Fibroblast of the aortic adventitia (primary cell): Measurements from ENCODE around the gene DEAF1. TPM values are rescaled to one million over a fixed set of nuclear protein-coding genes. Genes with fewer than 3 reads are reported as not detected.

Experiments used
- DNase-seq: peaks from one replicate; pipeline ENCODE4 v3.0.0-alpha.2; 2010; ENCODE audit warnings: low read depth
- H3K4me3 ChIP-seq: 2 replicates; pipeline ENCODE4 v1.5.1; 2011; ENCODE audit warnings: low read depth, mild to moderate bottlenecking, control low read depth, low read length, moderate library complexity
- CTCF ChIP-seq: IDR thresholded peaks from 2 replicates; pipeline ENCODE4 v1.5.1; 2011; ENCODE audit warnings: mild to moderate bottlenecking, low read length, control low read depth, inconsistent platforms; ENCODE audit not compliant: insufficient read depth
- total RNA-seq: library from RNA; depleted of rRNA; stranded (reverse); fragments of >200 nt; gene quantifications from 2 replicates; pipeline ENCODE4 v1.2.3, GENCODE V29; 2012; ENCODE audit warnings: low replicate concordance

The DEAF1 gene
- total RNA-seq, 1 donor = 40.0 TPM

DNA sequence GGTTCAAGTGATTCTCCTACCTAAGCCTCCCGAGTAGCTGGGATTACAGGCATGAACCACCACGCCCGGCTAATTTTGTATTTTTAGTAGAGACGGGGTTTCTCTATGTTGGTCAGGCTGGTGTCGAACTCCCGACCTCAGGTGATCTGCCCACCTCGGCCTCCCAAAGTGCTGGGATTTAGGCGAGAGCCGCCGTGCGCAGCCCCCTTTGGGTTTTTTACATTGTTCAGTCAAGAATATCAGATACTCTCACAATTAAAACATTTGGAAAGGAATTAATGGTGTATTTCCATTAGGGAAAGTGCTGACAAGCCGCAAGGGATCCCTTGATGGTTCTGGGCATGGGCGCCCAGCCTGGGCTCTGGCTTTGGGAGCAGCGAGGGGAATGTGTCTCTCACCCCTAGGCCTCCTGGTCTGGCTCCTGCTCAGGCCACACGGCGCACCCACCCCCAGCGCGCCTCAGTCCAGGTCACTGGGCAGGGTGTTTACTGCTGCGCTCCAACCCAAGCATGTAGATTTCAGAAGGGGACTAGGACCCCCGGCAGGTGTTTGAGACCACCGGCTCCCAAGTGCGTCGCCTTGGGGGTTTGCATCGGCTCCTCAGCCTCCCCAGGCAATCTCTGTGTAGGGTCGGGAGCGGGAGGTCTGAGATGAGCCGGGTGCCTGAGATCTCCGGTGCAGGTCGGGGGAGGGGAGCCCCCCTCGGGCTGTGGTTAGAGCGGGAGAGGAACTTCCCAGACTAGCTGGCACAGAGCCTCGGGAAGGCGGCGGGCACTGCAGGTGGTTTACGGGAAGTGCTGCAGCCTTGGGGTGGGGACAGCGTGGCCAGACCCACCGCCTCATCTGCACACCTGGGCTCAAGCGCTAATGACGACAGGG is 78.5 kb downstream of the DEAF1 start:
- no peak overlapping the region for H3K4me3 ChIP-seq
- no peak for TF ChIP-seq CTCF
- no peak for DNase-seq

GRCh38 chr11:615504-616319 is 79.3 kb downstream of the DEAF1 start, which contains the start of gene IRF7:
Gene IRF7, minus strand, starts transcription at chr11:615950. Its CDS starts 586 bp downstream, at chr11:615364.
- no peak for TF ChIP-seq CTCF
- peak; percentile 87 for DNase-seq

DNA sequence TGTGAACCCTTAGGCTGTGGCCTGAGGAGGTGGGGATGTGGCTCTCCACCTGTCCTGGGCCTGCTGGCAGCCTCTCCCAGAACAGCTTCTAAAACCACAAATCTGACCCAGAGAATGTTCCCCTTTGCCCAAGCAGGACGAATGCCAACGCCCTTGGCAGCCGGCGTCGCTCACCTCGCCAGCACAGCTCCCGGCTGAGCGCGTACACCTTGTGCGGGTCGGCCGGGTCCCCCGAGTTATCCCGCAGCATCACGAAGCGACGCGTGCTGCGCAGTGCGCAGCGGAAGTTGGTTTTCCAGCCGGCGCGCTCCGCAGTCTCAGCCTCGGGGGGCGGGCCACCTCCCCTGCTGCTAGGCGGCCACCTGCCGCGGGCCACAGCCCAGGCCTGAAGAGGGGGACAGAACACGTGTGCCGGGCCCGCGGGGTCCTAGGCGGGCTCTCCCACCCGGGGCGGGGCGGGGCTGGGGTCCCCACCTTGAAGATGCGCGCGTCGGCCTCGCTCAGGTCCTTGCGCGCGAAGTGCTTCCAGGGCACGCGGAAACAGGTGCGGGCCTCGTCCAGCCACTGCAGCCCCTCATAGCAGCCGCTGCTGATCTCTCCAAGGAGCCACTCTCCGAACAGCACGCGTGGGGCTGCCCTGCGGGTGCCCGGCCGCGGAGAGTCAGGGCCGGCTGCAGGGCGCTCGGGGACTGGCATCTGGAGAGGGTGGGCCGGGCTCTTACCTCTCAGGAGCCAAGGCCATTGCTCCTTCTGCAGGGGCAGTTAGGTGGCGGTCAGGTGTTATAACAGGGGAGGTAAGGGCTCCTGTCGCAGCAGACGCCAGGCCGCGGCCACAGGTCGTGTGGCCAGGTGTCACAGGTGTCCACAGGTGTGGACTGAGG is 80.2 kb downstream of the DEAF1 start:
- peak overlapping the region; percentile 78 for H3K4me3 ChIP-seq
- no peak for DNase-seq
- no peak for TF ChIP-seq CTCF

More at GRCh38 chr11:615504-616319, 79.3 kb downstream of the DEAF1 start, which contains the start of gene IRF7:
- peak within 1 kb of the TSS; percentile 78 for H3K4me3 ChIP-seq

DNA sequence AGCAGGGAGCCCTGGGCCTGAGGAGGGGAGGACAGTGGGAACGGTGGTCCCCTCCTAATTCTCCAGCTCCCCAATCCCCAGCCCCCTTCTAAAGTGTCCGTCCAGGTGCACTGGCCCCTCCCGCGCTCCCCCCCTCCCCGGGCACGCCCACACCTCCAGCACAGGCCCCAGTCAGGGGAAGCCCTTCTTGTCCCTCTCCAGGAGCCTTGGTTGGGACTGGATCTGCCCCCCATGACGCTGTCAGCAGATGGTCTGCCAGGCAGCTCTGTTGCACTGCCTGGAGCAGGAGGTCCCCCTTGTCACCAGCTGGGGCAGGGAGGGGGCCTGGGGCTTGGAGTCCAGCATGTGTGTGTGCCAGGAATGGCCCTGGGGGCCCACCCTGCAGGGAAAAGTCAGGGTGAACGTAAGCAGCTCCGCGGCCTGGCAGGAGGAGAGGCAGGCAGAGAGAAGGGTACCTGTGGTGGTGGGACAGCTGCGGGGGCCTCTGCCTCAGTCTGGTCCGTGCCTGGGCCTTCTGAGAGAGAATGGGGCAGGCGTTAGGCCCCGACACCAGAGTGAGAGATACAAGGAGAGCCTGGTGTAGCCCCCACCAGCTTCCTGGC is 80.9 kb downstream of the DEAF1 start:
- no peak overlapping the region for H3K4me3 ChIP-seq
- no peak for TF ChIP-seq CTCF
- DNase-seq = no peak

DNA sequence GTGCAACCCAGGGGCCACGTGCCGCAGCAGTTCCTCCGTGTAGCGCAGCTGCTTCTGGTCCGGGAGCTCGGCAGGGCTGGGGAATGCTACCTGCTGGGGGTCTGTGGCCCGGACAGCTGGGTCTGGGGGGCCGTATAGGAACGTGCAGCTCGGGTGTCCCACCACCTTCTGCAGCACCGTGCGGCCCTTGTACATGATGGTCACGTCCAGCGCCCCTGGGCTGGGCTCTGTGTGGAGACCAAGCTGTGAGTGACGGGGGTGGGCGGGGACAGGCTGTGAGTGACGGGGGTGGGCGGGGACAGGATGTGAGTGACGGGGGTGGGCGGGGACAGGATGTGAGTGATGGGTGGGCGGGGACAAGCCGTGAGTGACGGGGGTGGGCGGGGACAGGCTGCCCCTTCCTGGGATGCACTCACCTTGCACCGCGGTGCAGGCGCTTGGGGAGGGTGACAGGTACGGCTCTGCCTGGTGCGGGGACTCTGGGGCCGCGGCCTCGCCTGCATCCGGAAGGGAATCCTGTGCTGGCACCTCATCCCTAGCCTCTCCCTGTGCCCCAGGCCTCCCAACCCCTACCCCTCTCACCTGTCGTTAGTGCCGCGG is 81.6 kb downstream of the DEAF1 start:
- DNase-seq = no peak
- H3K4me3 ChIP-seq = no peak overlapping the region
- no peak for TF ChIP-seq CTCF
